HG02970 (cell line): ENCODE data around the gene CCNA1.

Experiments
- ATAC-seq: cut with Tn5 transposase; IDR thresholded peaks from one replicate; pipeline ENCODE4 v1.9.1; 2021; ENCODE audit warnings: mild to moderate bottlenecking, moderate library complexity, moderate number of reproducible peaks; ENCODE audit not compliant: unreplicated experiment, low FRiP score

CCNA1 gene

GRCh38 chr13:36432106-36432544, at the start of gene CCNA1:
CCNA1 (plus strand) TSS chr13:36432495; CDS start chr13:36433057, 562 bp downstream.
- no peak for ATAC-seq

GRCh38 chr13:36385489-36385888, 46.8 kb upstream of the CCNA1 start:
- no peak for ATAC-seq

- ATAC-seq = no peak
Observed at GRCh38 chr13:36395280-36395679, 37.0 kb upstream of the CCNA1 start.

- ATAC-seq = no peak
Observed at GRCh38 chr13:36405151-36405550, 27.1 kb upstream of the CCNA1 start.

- no peak for ATAC-seq
Observed at GRCh38 chr13:36412736-36413135, 19.6 kb upstream of the CCNA1 start.

GRCh38 chr13:36413161-36413560, 19.1 kb upstream of the CCNA1 start:
- ATAC-seq = no peak

- no peak for ATAC-seq
Observed at GRCh38 chr13:36414461-36414860, 17.8 kb upstream of the CCNA1 start.

- ATAC-seq = no peak
Observed at GRCh38 chr13:36417331-36417730, 15.0 kb upstream of the CCNA1 start.

GRCh38 chr13:36418022-36418805, 14.1 kb upstream of the CCNA1 start:
- peak; percentile 84 for ATAC-seq

- peak; percentile 63 for ATAC-seq
Observed at GRCh38 chr13:36420437-36420891, 11.8 kb upstream of the CCNA1 start.

GRCh38 chr13:36421447-36421846, 10.8 kb upstream of the CCNA1 start:
- no peak for ATAC-seq

GRCh38 chr13:36428086-36428485, 4.2 kb upstream of the CCNA1 start:
- no peak for ATAC-seq

GRCh38 chr13:36430247-36431203, 1.8 kb upstream of the CCNA1 start:
- no peak for ATAC-seq

GRCh38 chr13:36431204-36432105, 840 bp upstream of the CCNA1 start:
- no peak for ATAC-seq

- no peak for ATAC-seq
Observed at GRCh38 chr13:36436811-36437210, 4.5 kb downstream of the CCNA1 start.

- no peak for ATAC-seq
Observed at GRCh38 chr13:36438594-36439483, 6.5 kb downstream of the CCNA1 start.

- ATAC-seq = no peak
Observed at GRCh38 chr13:36445278-36445677, 13.0 kb downstream of the CCNA1 start.

- no peak for ATAC-seq
Observed at GRCh38 chr13:36445891-36446351, 13.6 kb downstream of the CCNA1 start.

- ATAC-seq = no peak
Observed at GRCh38 chr13:36447501-36447900, 15.2 kb downstream of the CCNA1 start.
